Trophoblast cell (in vitro differentiated cells and primary cell): ENCODE data around the gene PBX1.

Experiments
- DNase-seq, 2 donors: peaks; one replicate each; pipeline ENCODE4 v3.0.0-alpha.2; 2016
- H2AFZ ChIP-seq: 2 replicates; pipeline ENCODE4 v1.6.1; 2013; ENCODE audit warnings: low read length, moderate library complexity, mild to moderate bottlenecking; ENCODE audit not compliant: insufficient read depth, poor library complexity
- H2AK5ac ChIP-seq: 2 replicates; pipeline ENCODE4 v1.6.1; 2013; ENCODE audit warnings: mild to moderate bottlenecking, low read length
- H2BK120ac ChIP-seq: 2 replicates; pipeline ENCODE4 v1.6.1; 2013; ENCODE audit warnings: low read length, mild to moderate bottlenecking, moderate library complexity; ENCODE audit not compliant: insufficient read depth, poor library complexity
- H2BK12ac ChIP-seq: 2 replicates; pipeline ENCODE4 v1.6.1; 2013; ENCODE audit warnings: mild to moderate bottlenecking, low read length, moderate library complexity
- H2BK5ac ChIP-seq: 2 replicates; pipeline ENCODE4 v1.6.1; 2013; ENCODE audit warnings: low read length, low read depth, moderate library complexity, mild to moderate bottlenecking; ENCODE audit not compliant: poor library complexity
- H3K14ac ChIP-seq: 2 replicates; pipeline ENCODE4 v1.6.1; 2013; ENCODE audit warnings: mild to moderate bottlenecking, low read length
- H3K18ac ChIP-seq: 2 replicates; pipeline ENCODE4 v1.6.1; 2013; ENCODE audit warnings: mild to moderate bottlenecking, low read length
- H3K23ac ChIP-seq: 2 replicates; pipeline ENCODE4 v1.6.1; 2013; ENCODE audit warnings: low read length
- H3K27ac ChIP-seq: 2 replicates; pipeline ENCODE4 v1.5.1; 2013; ENCODE audit warnings: low read depth, mild to moderate bottlenecking, inconsistent platforms, low read length, moderate library complexity
- H3K27me3 ChIP-seq: 2 replicates; pipeline ENCODE4 v1.6.1; 2013; ENCODE audit warnings: inconsistent platforms, mild to moderate bottlenecking, low read length, moderate library complexity; ENCODE audit not compliant: insufficient read depth
- H3K36me3 ChIP-seq, 2 experiments: 1 replicate in 1 of 2; 2 replicates in 1 of 2; pipeline ENCODE4 v1.6.1; 2013; ENCODE audit warnings: low read length in 2 of 2, mild to moderate bottlenecking in 2 of 2, moderate library complexity in 1 of 2; ENCODE audit not compliant: insufficient read depth in 2 of 2, control insufficient read depth in 1 of 2
- H3K4ac ChIP-seq: 2 replicates; pipeline ENCODE4 v1.6.1; 2013; ENCODE audit warnings: low read depth, mild to moderate bottlenecking, low read length, moderate library complexity
- H3K4me1 ChIP-seq, 2 experiments: 1 replicate in 1 of 2; 2 replicates in 1 of 2; pipeline ENCODE4 v1.6.1; 2013; ENCODE audit warnings: low read length in 2 of 2, mild to moderate bottlenecking in 2 of 2, moderate library complexity in 1 of 2; ENCODE audit not compliant: insufficient read depth in 2 of 2, control insufficient read depth in 1 of 2
- H3K4me2 ChIP-seq: 2 replicates; pipeline ENCODE4 v1.6.1; 2013; ENCODE audit warnings: inconsistent platforms, mild to moderate bottlenecking, low read length, moderate library complexity
- H3K4me3 ChIP-seq: 2 replicates; pipeline ENCODE4 v1.5.1; 2013; ENCODE audit warnings: mild to moderate bottlenecking, low read depth, low read length, inconsistent platforms
- H3K79me1 ChIP-seq: one replicate; pipeline ENCODE4 v1.6.1; 2013; ENCODE audit warnings: low read length
- H3K79me2 ChIP-seq: 2 replicates; pipeline ENCODE4 v1.6.1; 2013; ENCODE audit warnings: low read length, mild to moderate bottlenecking; ENCODE audit not compliant: control insufficient read depth, insufficient read depth, poor library complexity
- H3K9ac ChIP-seq: 2 replicates; pipeline ENCODE4 v1.6.1; 2013; ENCODE audit warnings: mild to moderate bottlenecking, low read length
- H3K9me3 ChIP-seq: 2 replicates; pipeline ENCODE4 v1.6.1; 2013; ENCODE audit warnings: low read depth, mild to moderate bottlenecking, control low read depth, inconsistent platforms, low read length; ENCODE audit not compliant: insufficient read depth
- H4K12ac ChIP-seq: 2 replicates; pipeline ENCODE4 v1.6.1; 2013; ENCODE audit warnings: low read depth, mild to moderate bottlenecking, low read length, moderate library complexity
- H4K8ac ChIP-seq: 2 replicates; pipeline ENCODE4 v1.6.1; 2013; ENCODE audit warnings: low read depth, mild to moderate bottlenecking, low read length, moderate library complexity
- H4K91ac ChIP-seq: one replicate; pipeline ENCODE4 v1.6.1; 2013; ENCODE audit warnings: low read depth, mild to moderate bottlenecking, low read length, moderate library complexity
- WGBS: extraction: QIAGEN DNeasy Blood & Tissue Kit; methylation state at CpG from one replicate; pipeline ENCODE4 v1.1.7; 2013; ENCODE audit warnings: missing lambda C conversion rate; ENCODE audit not compliant: insufficient read length, insufficient coverage; ENCODE audit errors: extremely low coverage; 5-methylcytosine and 5-hydroxymethylcytosine counted together

The PBX1 gene

GRCh38 chr1:164876398-164877116, 317.6 kb downstream of the PBX1 start:
- no CpG with 5 or more reads among the region's 12 CpGs for WGBS
- Histone ChIP-seq H3K23ac (no peak overlapping the region), H4K8ac (no peak overlapping the region), H2AFZ (no peak overlapping the region), H3K79me2 (no peaks in the 10 kb centered on the region), H2BK12ac (peak overlapping the region; percentile 52), H3K4ac (no peak overlapping the region), H2BK5ac (no peak overlapping the region), H3K9ac (no peak overlapping the region), H4K91ac (no peak overlapping the region), H3K14ac (no peak overlapping the region), H3K4me1 (peaks cover 0 to 2% of the 10 kb centered on the region in 2 experiments), H4K12ac (no peak overlapping the region), H3K27ac (no peak overlapping the region), H2BK120ac (no peak overlapping the region), H3K4me3 (no peak overlapping the region), H2AK5ac (no peak overlapping the region), H3K27me3 (no peaks in the 10 kb centered on the region), H3K18ac (no peak overlapping the region), H3K9me3 (no peaks in the 10 kb centered on the region), H3K4me2 (no peak overlapping the region), H3K79me1 (no peaks in the 10 kb centered on the region), H3K36me3 (no peaks in the 10 kb centered on the region)
- DNase-seq: no peak

GRCh38 chr1:164880199-164880598, 321.2 kb downstream of the PBX1 start:
- no peaks in the 10 kb centered on the region for H3K27me3 ChIP-seq
- H2BK12ac ChIP-seq: no peak overlapping the region
- H3K79me2 ChIP-seq: no peaks in the 10 kb centered on the region
- H4K8ac ChIP-seq: no peak overlapping the region
- no peak overlapping the region for H4K12ac ChIP-seq
- H3K4me3 ChIP-seq: no peak overlapping the region
- peaks cover 0 to 2% of the 10 kb centered on the region in 2 experiments for H3K4me1 ChIP-seq
- H3K9me3 ChIP-seq: no peaks in the 10 kb centered on the region
- whole genome bisulfite sequencing: no CpG with 5 or more reads among the region's 3 CpGs
- H2BK120ac ChIP-seq: no peak overlapping the region
- DNase-seq: no peak
- no peak overlapping the region for H2AK5ac ChIP-seq
- H3K9ac ChIP-seq: no peak overlapping the region
- no peak overlapping the region for H3K18ac ChIP-seq
- no peak overlapping the region for H3K27ac ChIP-seq
- H3K4ac ChIP-seq: no peak overlapping the region
- no peak overlapping the region for H3K14ac ChIP-seq
- no peaks in the 10 kb centered on the region for H3K79me1 ChIP-seq
- no peak overlapping the region for H3K23ac ChIP-seq
- H4K91ac ChIP-seq: no peak overlapping the region
- H3K4me2 ChIP-seq: no peak overlapping the region
- H2AFZ ChIP-seq: no peak overlapping the region
- no peaks in the 10 kb centered on the region for H3K36me3 ChIP-seq
- H2BK5ac ChIP-seq: no peak overlapping the region

GRCh38 chr1:164880644-164881043, 321.7 kb downstream of the PBX1 start:
- no peak overlapping the region for H4K91ac ChIP-seq
- H3K27me3 ChIP-seq: no peaks in the 10 kb centered on the region
- H3K4me2 ChIP-seq: no peak overlapping the region
- no peak overlapping the region for H2BK120ac ChIP-seq
- no peaks in the 10 kb centered on the region for H3K79me1 ChIP-seq
- no peak overlapping the region for H3K9ac ChIP-seq
- DNase-seq: no peak
- no peak overlapping the region for H3K4ac ChIP-seq
- H3K18ac ChIP-seq: no peak overlapping the region
- H3K23ac ChIP-seq: no peak overlapping the region
- H3K4me1 ChIP-seq: peaks cover 0 to 2% of the 10 kb centered on the region in 2 experiments
- no peaks in the 10 kb centered on the region for H3K79me2 ChIP-seq
- no peak overlapping the region for H4K8ac ChIP-seq
- H2AK5ac ChIP-seq: no peak overlapping the region
- no peak overlapping the region for H2AFZ ChIP-seq
- no peaks in the 10 kb centered on the region for H3K36me3 ChIP-seq
- H3K27ac ChIP-seq: no peak overlapping the region
- H3K14ac ChIP-seq: no peak overlapping the region
- no peaks in the 10 kb centered on the region for H3K9me3 ChIP-seq
- H3K4me3 ChIP-seq: no peak overlapping the region
- no CpG with 5 or more reads among the region's 2 CpGs for WGBS
- H4K12ac ChIP-seq: no peak overlapping the region
- H2BK5ac ChIP-seq: no peak overlapping the region
- H2BK12ac ChIP-seq: no peak overlapping the region

GRCh38 chr1:164885311-164885710, 326.3 kb downstream of the PBX1 start:
- Histone ChIP-seq H2BK5ac (no peak overlapping the region), H2BK12ac (no peak overlapping the region), H2AFZ (no peak overlapping the region), H2AK5ac (no peak overlapping the region), H3K4me3 (no peak overlapping the region), H3K23ac (no peak overlapping the region), H4K12ac (no peak overlapping the region), H2BK120ac (no peak overlapping the region), H3K9ac (no peak overlapping the region), H3K18ac (no peak overlapping the region), H3K14ac (no peak overlapping the region), H4K8ac (no peak overlapping the region), H3K4ac (no peak overlapping the region), H3K9me3 (no peaks in the 10 kb centered on the region), H3K79me1 (no peaks in the 10 kb centered on the region), H3K27ac (no peak overlapping the region), H3K4me1 (no peaks in the 10 kb centered on the region), H4K91ac (no peak overlapping the region), H3K36me3 (no peaks in the 10 kb centered on the region), H3K4me2 (no peak overlapping the region), H3K27me3 (no peaks in the 10 kb centered on the region), H3K79me2 (no peaks in the 10 kb centered on the region)
- peak; percentile 28 to 62 for DNase-seq
- WGBS: no CpG with 5 or more reads among the region's 4 CpGs
